Right atrium auricular region (tissue), 2 donors: ENCODE data around the gene KCNJ16. TPM values are rescaled to one million over a fixed set of nuclear protein-coding genes. Genes with fewer than 3 reads are reported as not detected.

ENCODE experiments used
- DNase-seq: peaks from one replicate; pipeline ENCODE4 v3.0.0-alpha.2; 2019; ENCODE audit warnings: low spot score
- H3K27ac ChIP-seq, 2 donors: fragments of 200-600 bp; sonication (generic); 1 replicate in 1 of 2; 2 replicates in 1 of 2; pipeline ENCODE4 v1.5.1; 2016 to 2019
- H3K27me3 ChIP-seq, 2 donors: fragments of 200-600 bp; sonication (generic); one replicate each; pipeline versions ENCODE4 v1.5.1 to v1.6.0; 2017 to 2019
- H3K36me3 ChIP-seq: fragments of 200-600 bp; sonication (generic); one replicate; pipeline ENCODE4 v1.5.1; 2016
- H3K4me1 ChIP-seq, 2 donors: fragments of 200-600 bp; sonication (generic); one replicate each; pipeline versions ENCODE4 v1.5.1 to v1.6.0; 2017 to 2019
- H3K4me3 ChIP-seq, 2 donors: fragments of 200-600 bp; sonication (generic); 1 replicate in 1 of 2; 2 replicates in 1 of 2; pipeline ENCODE4 v1.5.1; 2017 to 2019; ENCODE audit warnings: mild to moderate bottlenecking in 1 of 2, moderate library complexity in 1 of 2
- H3K9me3 ChIP-seq, 2 donors: fragments of 200-600 bp; sonication (generic); one replicate each; pipeline ENCODE4 v1.5.1; 2019
- CTCF ChIP-seq, 2 donors: fragments of 200-600 bp; sonication (generic); IDR thresholded peaks; one replicate each; pipeline ENCODE4 v1.5.1; 2019; ENCODE audit warnings: antibody characterized with exemption in 2 of 2
- total RNA-seq, 2 donors: library from RNA; depleted of rRNA; stranded (reverse); fragments of >200 nt; gene quantifications; one replicate each; pipeline ENCODE4 v1.1.0, GENCODE V29; 2016

Gene KCNJ16
- total RNA-seq, 2 donors from 2014 or later = 0.59 TPM; not detected in 1

GRCh38 chr17:70059071-70059470 lies 16.0 kb upstream of the KCNJ16 start:
- no peaks in the 10 kb centered on the region for H3K9me3 ChIP-seq

GRCh38 chr17:70059649-70060048 lies 15.4 kb upstream of the KCNJ16 start:
- Histone ChIP-seq H3K4me3 (no peak overlapping the region), H3K27me3 (no peaks in the 10 kb centered on the region), H3K4me1 (no peaks in the 10 kb centered on the region), H3K9me3 (no peaks in the 10 kb centered on the region), H3K36me3 (no peaks in the 10 kb centered on the region), H3K27ac (no peak overlapping the region)
- DNase-seq = no peak
- TF ChIP-seq CTCF (IDR thresholded peaks at IDR 0.05) = no peak

More at GRCh38 chr17:70059071-70059470, 16.0 kb upstream of the KCNJ16 start:
- Histone ChIP-seq H3K36me3 (no peaks in the 10 kb centered on the region), H3K4me1 (no peaks in the 10 kb centered on the region), H3K27me3 (no peaks in the 10 kb centered on the region), H3K4me3 (no peak overlapping the region), H3K27ac (no peak overlapping the region)
- TF ChIP-seq CTCF (IDR thresholded peaks at IDR 0.05) = no peak
- no peak for DNase-seq

GRCh38 chr17:70060415-70060814 lies 14.6 kb upstream of the KCNJ16 start:
- no peaks in the 10 kb centered on the region for H3K36me3 ChIP-seq
- H3K4me3 ChIP-seq = no peak overlapping the region
- no peaks in the 10 kb centered on the region for H3K4me1 ChIP-seq
- no peaks in the 10 kb centered on the region for H3K27me3 ChIP-seq
- H3K27ac ChIP-seq = no peak overlapping the region
- no peaks in the 10 kb centered on the region for H3K9me3 ChIP-seq
- TF ChIP-seq CTCF (IDR thresholded peaks at IDR 0.05) = no peak
- no peak for DNase-seq

DNA sequence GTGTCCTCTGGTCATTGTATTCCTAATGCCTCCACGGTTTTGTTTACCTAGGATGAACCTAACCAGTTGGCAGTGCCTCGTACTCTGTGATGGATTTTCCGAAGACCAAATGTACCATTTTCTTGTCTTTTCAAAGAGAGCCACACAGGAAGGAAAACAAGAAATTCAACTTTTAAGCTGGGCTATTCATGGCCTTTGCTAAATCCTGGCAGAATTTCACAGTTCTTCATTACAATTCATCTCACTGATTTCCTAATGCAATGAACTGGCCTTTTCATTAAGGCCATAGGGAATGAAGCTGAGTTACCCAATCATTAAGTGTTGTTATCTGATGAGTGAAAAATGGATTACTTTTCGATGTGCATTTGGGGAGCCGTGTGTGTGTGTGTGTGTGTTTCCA lies 7.9 kb upstream of the KCNJ16 start:
- Histone ChIP-seq H3K27me3 (no peaks in the 10 kb centered on the region), H3K36me3 (no peaks in the 10 kb centered on the region), H3K27ac (no peak overlapping the region), H3K9me3 (no peaks in the 10 kb centered on the region), H3K4me3 (no peak overlapping the region), H3K4me1 (no peaks in the 10 kb centered on the region)
- DNase-seq = no peak
- TF ChIP-seq CTCF (IDR thresholded peaks at IDR 0.05) = no peak

GRCh38 chr17:70070305-70071027 lies 4.6 kb upstream of the KCNJ16 start:
- DNase-seq = no peak
- Histone ChIP-seq H3K27me3 (no peaks in the 10 kb centered on the region), H3K4me1 (no peaks in the 10 kb centered on the region), H3K36me3 (no peaks in the 10 kb centered on the region), H3K4me3 (no peak overlapping the region), H3K27ac (no peak overlapping the region), H3K9me3 (no peaks in the 10 kb centered on the region)
- no peak for TF ChIP-seq CTCF (IDR thresholded peaks at IDR 0.05)

GRCh38 chr17:70071127-70071526 lies 3.9 kb upstream of the KCNJ16 start:
- no peaks in the 10 kb centered on the region for H3K9me3 ChIP-seq
- no peak for TF ChIP-seq CTCF (IDR thresholded peaks at IDR 0.05)
- H3K4me1 ChIP-seq = no peaks in the 10 kb centered on the region
- DNase-seq = no peak
- H3K36me3 ChIP-seq = no peaks in the 10 kb centered on the region
- H3K27ac ChIP-seq = no peak overlapping the region
- no peak overlapping the region for H3K4me3 ChIP-seq
- H3K27me3 ChIP-seq = no peaks in the 10 kb centered on the region
